RWPE2 (cell line): ENCODE results near the gene BCL11B.
A peak's percentile ranks its signal among the peaks of the same experiment; 100 is the strongest.

Experiments used
- ATAC-seq: fragments of 200-7000 bp; cut with Tn5 transposase; 3 replicates; pipeline ENCODE4 v1.9.1; 2021; ENCODE audit warnings: low read depth
- DNase-seq: peaks from one replicate; pipeline ENCODE4 v3.0.0-alpha.2; 2020; ENCODE audit warnings: low spot score
- H3K27ac ChIP-seq: fragments of 450-650 bp; 2 replicates; pipeline ENCODE4 v1.5.1; 2017; ENCODE audit warnings: mild to moderate bottlenecking; ENCODE audit not compliant: poor library complexity, severe bottlenecking
- H3K27me3 ChIP-seq: fragments of 250-450 bp; sonication (Bioruptor Pico); 2 replicates; pipeline ENCODE4 v1.5.1; 2021; ENCODE audit warnings: mild to moderate bottlenecking, moderate library complexity; ENCODE audit not compliant: insufficient read depth, poor library complexity, severe bottlenecking
- H3K36me3 ChIP-seq: fragments of 250-450 bp; sonication (Bioruptor Pico); 2 replicates; pipeline ENCODE4 v1.5.1; 2020; ENCODE audit warnings: low read depth, mild to moderate bottlenecking, moderate library complexity
- H3K4me1 ChIP-seq: fragments of 250-450 bp; sonication (Bioruptor Pico); 2 replicates; pipeline ENCODE4 v1.5.1; 2021; ENCODE audit warnings: mild to moderate bottlenecking, moderate library complexity; ENCODE audit not compliant: insufficient read depth, poor library complexity, severe bottlenecking
- H3K4me3 ChIP-seq: fragments of 250-450 bp; sonication (Bioruptor Pico); 2 replicates; pipeline ENCODE4 v1.5.1; 2021; ENCODE audit warnings: mild to moderate bottlenecking, moderate library complexity; ENCODE audit not compliant: severe bottlenecking
- H3K9me3 ChIP-seq: fragments of 250-450 bp; sonication (Bioruptor Pico); 2 replicates; pipeline ENCODE4 v1.5.1; 2021; ENCODE audit warnings: mild to moderate bottlenecking, moderate library complexity; ENCODE audit not compliant: severe bottlenecking
- CTCF ChIP-seq: fragments of 450-650 bp; IDR thresholded peaks from one replicate; pipeline ENCODE4 v1.5.1; 2017; ENCODE audit warnings: mild to moderate bottlenecking, moderate library complexity; ENCODE audit not compliant: poor library complexity, severe bottlenecking

Gene BCL11B

GRCh38 chr14:99169776-99170356 lies 102.1 kb downstream of the BCL11B start:
- no peak for TF ChIP-seq CTCF
- Histone ChIP-seq H3K9me3 (no peaks in the 10 kb centered on the region), H3K36me3 (no peaks in the 10 kb centered on the region), H3K4me3 (no peak overlapping the region), H3K27me3 (no peaks in the 10 kb centered on the region), H3K4me1 (no peaks in the 10 kb centered on the region), H3K27ac (no peak overlapping the region)
- DNase-seq = peak; percentile 28
- no peak for ATAC-seq

GRCh38 chr14:99168330-99168729 lies 103.7 kb downstream of the BCL11B start:
- Histone ChIP-seq H3K4me3 (no peak overlapping the region), H3K4me1 (no peaks in the 10 kb centered on the region), H3K9me3 (no peaks in the 10 kb centered on the region), H3K27me3 (no peaks in the 10 kb centered on the region), H3K27ac (no peak overlapping the region), H3K36me3 (no peaks in the 10 kb centered on the region)
- no peak for ATAC-seq
- DNase-seq = peak; percentile 18
- no peak for TF ChIP-seq CTCF

GRCh38 chr14:99166506-99166905 lies 105.5 kb downstream of the BCL11B start:
- no peaks in the 10 kb centered on the region for H3K4me1 ChIP-seq
- no peaks in the 10 kb centered on the region for H3K9me3 ChIP-seq
- DNase-seq (no peak), ATAC-seq (no peak)
- no peak for TF ChIP-seq CTCF
- H3K27me3 ChIP-seq = no peaks in the 10 kb centered on the region
- no peak overlapping the region for H3K4me3 ChIP-seq
- H3K27ac ChIP-seq = no peak overlapping the region
- H3K36me3 ChIP-seq = no peaks in the 10 kb centered on the region

- no peaks in the 10 kb centered on the region for H3K36me3 ChIP-seq
- no peak overlapping the region for H3K27ac ChIP-seq
- H3K4me1 ChIP-seq = no peaks in the 10 kb centered on the region
- DNase-seq (no peak), ATAC-seq (no peak)
- H3K27me3 ChIP-seq = no peaks in the 10 kb centered on the region
- no peaks in the 10 kb centered on the region for H3K9me3 ChIP-seq
- no peak overlapping the region for H3K4me3 ChIP-seq
- no peak for TF ChIP-seq CTCF
Observed at GRCh38 chr14:99164712-99165111, 107.3 kb downstream of the BCL11B start.

- H3K27ac ChIP-seq = no peak overlapping the region
- TF ChIP-seq CTCF = no peak
- no peak overlapping the region for H3K4me3 ChIP-seq
- H3K4me1 ChIP-seq = no peaks in the 10 kb centered on the region
- H3K27me3 ChIP-seq = no peaks in the 10 kb centered on the region
- no peak for ATAC-seq
- no peak for DNase-seq
- no peaks in the 10 kb centered on the region for H3K36me3 ChIP-seq
- no peaks in the 10 kb centered on the region for H3K9me3 ChIP-seq
Observed at GRCh38 chr14:99163446-99163845, 108.6 kb downstream of the BCL11B start.
